GM19395 (cell line): ENCODE measurements around the gene SIDT2.
"Not testable (repeated sequence)": the region's sequence is repeated elsewhere in the genome, so short reads cannot be mapped to it uniquely, and the experiment has no call there.

Experiments
- ATAC-seq: cut with Tn5 transposase; IDR thresholded peaks from one replicate; pipeline ENCODE4 v1.9.1; 2021; ENCODE audit warnings: mild to moderate bottlenecking, moderate library complexity; ENCODE audit not compliant: unreplicated experiment

The SIDT2 gene

DNA sequence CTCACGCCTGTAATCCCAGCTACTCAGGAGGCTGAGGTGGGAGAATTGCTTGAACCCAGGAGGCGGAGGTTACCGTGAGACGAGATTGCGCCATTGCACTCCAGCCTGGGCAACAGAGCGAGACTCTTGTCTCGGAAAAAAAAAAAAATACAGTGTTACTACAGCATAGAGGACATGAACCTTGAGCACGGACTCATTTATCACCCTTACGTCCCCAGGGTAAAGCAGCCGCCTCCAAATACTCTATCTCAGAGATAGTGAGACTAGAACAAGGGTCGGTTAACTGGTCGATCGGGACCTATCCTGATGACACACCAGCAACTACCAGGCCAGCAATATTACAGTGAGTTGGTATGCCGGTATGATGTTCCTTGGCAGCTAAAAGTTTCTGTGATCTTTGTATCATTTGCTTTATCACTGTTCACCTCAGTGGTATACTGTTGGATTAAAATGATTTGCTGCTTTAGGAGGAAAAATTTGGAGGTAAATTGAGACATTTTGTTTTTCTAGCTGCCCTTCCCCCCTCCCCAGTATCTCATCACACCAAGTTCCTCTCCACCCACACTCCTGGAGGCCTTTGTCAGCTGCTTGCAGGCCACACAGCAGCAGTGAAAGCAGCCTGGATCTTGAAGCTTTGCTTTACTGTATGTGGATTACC, 7.0 kb upstream of the SIDT2 start:
- no peak for ATAC-seq

DNA sequence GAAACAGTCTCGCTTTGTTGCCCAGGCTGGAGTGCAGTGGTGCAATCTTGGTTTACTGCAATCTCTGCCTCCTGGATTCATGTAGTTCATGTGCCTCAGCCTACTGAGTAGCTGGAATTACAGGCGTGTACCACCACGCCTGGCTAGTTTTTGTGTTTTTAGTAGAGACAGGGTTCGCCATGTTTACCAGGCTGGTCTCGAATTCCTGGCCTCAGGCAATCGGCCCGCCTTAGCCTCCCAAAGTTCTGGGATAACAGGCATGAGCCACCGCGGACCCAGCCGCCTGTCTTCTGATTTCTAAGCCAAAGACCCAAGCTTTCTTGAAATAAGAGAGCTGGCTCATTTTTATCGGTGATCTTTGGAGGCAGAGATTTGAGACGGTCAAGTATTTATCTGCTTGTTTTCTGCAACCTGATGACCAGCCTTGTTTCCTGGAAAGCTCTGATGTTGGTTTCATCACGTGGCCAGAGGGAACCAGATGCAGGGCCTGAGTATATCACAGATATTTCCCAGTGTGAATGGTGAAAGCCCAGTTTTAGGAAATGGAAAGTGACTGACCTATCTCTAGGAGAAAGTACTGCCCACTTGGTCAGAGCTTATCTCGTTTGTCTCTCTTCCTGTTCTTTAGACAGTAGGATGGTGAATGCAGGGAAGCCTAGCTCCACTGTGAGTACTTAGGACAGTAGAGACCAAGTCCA, 5.7 kb upstream of the SIDT2 start:
- ATAC-seq = no peak

- ATAC-seq = no peak
These were observed 3.4 kb upstream of the SIDT2 start for GRCh38 chr11:117175104-117175503.

GRCh38 chr11:117175781-117176180, 2.8 kb upstream of the SIDT2 start:
- ATAC-seq = no peak

DNA sequence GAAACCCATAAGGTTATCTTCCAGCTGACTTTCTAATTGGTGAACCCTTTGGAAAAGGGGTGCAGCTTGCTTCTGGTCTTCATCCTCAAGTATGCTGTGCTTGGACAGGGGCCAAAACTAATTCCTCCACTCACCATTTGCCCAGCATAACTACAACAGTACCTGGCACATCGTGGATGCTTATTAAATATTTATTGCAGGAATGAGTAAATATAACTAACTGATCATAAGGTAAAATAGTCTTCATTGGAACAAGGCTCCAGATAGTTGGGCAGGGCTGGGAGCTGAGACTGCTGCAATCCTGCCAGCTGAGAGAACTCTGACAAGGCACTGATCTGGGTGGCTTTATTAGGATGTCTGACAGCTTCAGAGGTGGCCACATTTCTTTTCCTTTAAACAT, 2.4 kb upstream of the SIDT2 start:
- ATAC-seq = no peak

DNA sequence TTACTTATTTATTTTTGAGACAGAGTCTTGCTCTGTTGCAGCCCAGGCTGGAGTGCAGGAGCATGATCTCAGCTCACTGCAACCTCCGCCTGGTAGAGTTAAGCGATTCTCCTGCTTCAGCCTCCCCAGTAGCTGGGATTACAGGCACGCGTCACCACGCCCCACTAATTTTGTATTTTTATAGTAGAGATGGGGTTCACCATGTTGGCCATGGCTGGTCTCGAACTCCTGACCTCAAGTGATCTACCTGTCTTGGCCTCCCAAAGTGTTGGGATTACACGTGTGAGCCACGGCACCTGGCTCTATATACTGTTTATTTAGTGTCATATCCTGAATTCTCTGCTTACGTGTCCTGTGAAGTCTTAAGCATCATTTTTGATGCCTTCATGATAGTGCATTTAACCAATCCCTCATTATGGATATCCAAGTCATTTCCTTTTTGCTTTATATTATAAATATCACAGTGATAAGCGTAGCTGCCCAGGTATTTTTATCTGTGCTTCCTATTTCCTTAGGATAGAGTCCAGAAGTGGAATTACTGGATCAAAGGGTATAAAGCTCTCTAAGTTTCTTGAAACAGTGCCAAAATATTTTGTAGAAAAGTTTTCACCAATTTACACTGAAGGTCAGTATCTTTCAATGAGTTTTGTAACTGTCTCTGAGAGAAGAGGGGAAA, 871 bp upstream of the SIDT2 start:
- no peak for ATAC-seq

DNA sequence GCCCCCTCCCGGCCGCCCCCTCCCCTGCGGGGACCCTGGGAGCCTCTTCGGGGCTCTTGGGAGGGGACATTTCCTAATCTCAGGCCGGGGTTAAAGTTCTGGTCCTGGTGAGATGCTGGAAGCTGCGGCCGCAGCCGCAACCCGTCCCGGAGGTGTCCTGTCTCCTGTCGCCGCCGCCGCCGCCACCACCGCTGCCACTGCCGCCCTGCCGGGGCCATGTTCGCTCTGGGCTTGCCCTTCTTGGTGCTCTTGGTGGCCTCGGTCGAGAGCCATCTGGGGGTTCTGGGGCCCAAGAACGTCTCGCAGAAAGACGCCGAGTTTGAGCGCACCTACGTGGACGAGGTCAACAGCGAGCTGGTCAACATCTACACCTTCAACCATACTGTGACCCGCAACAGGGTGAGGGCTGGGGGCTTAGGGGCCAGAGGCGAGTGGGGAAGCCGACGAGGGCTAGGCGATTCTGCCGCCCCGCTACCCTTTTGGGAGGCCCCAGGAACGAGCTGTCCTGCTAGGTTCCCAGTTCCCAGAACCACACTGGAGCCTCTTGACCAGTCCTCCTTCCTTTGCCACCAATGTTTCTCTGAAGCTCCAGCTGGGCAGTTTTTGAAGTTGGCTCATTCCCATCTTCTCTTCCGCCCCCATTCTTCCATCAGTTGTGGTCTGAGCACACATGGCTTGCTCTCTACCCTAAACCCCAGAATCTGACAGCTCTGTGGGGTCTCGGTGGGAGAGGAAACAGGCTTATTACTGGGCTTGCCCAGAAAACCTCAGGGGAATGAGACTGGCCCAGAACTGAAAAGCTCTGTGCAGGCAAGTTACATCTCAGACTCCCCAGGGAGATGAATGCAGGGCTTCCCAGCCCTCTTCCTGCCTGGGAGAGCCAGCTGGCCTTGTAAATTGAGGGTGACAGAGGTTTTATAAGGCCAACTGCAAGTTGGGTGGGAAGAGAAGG, 781 bp downstream of the SIDT2 start:
- ATAC-seq = peak; percentile 33

DNA sequence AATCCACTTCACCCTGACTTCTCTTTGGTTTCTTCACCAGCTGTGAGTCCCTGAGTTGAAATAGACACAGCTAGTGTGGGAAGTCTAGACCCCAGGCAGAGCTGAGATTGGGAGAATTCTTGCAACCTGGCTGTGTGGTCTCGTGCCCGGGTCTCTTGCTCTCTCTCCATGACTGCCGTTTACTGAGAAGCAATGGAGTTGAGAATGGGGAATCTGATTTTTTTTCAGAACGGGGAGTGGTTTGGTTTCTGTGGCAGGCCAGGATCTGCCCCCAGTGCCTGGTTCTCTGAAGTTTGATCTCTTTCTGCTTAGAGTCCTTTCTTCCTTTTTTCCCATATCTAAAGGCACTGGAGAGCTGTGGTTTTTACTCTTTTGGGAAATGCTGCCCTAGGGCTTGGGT, 1.5 kb downstream of the SIDT2 start:
- no peak for ATAC-seq

DNA sequence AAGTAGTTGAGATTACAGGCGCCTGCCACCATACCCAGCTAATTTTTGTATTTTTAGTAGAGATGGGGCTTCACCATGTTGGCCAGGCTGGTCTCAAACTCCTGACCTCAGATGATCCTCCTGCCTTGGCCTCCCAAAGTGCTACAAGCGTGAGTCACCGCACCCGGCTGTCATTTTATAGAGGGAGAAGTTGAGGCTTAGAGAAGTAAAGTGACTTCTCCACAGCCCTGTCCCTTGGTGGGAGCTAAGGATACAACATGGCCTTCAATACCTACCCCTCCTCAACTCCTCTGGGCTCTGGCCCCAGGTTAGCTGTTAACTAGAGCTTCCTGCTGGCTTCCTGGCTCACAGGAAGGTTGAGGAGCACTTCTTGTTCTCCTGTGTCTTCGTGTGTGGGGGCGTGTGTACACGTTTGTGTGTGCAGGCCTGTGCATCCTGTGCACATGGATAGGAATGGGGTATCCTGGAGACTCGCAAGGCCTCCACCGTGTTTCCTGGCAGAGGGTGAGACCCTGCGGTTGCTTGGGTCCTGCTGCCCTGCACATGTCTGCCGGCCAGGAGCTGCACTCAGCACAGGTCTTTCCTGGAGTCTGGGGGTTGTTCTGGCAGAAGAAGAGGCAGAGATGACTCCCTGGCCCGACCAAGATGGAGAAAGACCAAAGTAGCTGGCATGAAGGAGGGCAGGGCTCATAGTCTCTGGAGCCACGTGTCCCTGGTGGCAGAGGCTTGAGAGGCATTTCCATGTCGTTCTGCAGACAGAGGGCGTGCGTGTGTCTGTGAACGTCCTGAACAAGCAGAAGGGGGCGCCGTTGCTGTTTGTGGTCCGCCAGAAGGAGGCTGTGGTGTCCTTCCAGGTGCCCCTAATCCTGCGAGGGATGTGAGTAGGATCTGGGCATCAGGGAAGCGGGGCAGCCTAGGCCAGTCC, 2.4 kb downstream of the SIDT2 start:
- peak; percentile 41 for ATAC-seq

DNA sequence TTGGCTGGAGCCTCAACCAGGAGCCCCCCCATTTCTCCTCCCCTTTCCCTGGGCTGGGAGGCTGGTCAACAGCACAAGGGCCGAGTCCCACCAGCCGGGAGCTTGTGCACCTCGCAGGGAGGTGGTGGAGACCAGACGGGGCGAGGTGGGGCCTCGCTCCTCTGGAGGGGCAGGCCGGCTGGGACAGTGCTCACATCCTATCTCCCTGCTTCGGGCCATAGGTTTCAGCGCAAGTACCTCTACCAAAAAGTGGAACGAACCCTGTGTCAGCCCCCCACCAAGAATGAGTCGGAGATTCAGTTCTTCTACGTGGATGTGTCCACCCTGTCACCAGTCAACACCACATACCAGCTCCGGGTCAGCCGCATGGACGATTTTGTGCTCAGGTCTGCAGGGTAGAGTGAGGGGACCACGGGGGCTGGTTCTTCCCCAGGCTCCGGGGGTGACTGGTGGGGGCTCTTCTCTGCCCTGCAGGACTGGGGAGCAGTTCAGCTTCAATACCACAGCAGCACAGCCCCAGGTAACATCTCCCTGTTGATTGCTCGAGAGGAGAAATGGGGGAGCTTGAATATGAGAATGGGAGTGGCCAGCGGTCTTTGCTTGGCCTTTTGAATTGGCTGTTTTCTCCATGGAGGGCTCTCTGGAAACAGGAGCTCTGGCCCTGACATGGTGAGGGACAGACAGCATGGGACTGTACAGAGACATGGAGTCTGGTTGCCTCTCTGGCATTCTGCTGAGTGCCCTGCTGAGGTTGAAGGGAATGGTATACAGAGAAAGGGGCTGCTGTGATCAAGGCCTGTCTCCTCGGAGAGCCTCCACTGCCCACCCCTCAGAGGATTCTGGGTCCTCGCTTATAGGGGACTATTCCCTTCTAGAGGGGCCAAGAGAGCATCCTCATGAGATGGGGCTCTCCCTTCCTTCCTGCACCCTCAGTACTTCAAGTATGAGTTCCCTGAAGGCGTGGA, 3.3 kb downstream of the SIDT2 start:
- no peak for ATAC-seq

GRCh38 chr11:117182551-117182935, 4.0 kb downstream of the SIDT2 start:
- no peak for ATAC-seq

GRCh38 chr11:117183178-117183577, 4.6 kb downstream of the SIDT2 start:
- ATAC-seq = not testable (repeated sequence)

DNA sequence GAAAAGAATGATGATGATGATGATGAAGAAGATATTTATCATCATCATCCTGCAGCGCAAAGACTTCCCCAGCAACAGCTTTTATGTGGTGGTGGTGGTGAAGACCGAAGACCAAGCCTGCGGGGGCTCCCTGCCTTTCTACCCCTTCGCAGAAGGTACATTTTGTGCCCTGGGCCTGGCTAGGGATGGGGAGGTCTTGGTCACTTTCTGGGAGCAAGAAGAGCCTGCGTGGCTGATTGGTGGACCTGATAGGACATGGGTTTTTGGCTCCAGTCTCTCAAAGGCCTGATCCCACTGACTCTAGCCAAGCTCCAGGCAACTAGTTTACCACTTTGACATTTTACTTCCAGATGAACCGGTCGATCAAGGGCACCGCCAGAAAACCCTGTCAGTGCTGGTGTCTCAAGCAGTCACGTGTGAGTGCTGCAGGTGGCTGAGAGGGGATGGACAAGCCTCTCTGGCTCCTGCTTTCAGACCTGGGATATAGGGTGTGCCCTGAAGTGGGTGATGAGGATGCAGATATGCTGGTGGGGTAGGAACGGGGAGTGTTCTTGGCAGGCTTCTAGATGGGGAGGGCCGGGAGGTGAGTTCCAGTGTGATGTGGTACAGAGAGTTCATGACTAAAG, 5.3 kb downstream of the SIDT2 start:
- ATAC-seq = no peak

DNA sequence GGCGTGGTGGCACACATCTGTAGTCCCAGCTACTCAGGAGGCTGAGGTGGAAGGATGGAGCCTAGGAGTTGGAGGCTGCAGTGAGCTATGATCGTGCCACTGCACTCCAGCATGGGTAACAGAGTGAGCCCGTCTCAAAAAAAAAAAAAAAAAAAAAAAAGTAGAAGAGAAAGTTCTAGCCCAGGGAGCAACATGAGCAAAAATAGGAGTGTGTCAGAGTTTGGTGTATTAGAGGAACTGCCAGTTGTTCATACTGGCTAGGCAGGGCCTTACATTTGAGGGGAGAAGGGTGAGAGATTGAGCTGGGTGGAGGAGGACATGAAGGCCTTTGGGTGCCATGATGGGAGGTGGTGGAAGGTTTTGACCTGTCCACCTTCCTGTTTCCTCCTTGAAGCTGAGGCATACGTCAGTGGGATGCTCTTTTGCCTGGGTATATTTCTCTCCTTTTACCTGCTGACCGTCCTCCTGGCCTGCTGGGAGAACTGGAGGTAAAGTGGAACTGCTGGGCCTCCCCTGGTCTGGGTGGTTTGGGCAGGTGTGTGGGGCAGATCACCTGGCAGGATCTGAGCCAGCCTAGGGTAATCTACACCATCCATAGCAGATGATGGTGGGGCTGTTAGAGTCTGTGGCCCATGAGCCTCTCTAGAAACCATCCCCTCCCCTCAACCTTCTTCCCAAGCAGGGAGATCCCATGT, 7.3 kb downstream of the SIDT2 start:
- ATAC-seq = no peak

DNA sequence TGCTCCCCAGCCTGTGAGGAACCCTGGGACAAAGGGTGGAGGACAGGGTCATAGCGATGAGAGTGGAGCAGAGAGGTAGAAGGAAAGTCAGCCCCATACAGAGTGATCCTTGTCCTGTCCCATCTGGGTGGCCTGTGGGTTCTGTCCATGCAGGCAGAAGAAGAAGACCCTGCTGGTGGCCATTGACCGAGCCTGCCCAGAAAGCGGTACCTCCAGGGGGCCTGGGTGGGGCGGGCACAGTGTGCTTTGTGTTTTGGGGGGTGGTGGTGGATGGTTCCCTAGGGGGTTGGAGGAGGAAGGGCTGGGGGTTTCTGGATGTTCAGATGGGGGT, 7.9 kb downstream of the SIDT2 start:
- ATAC-seq = no peak

GRCh38 chr11:117187007-117187406, 8.5 kb downstream of the SIDT2 start:
- ATAC-seq = no peak

DNA sequence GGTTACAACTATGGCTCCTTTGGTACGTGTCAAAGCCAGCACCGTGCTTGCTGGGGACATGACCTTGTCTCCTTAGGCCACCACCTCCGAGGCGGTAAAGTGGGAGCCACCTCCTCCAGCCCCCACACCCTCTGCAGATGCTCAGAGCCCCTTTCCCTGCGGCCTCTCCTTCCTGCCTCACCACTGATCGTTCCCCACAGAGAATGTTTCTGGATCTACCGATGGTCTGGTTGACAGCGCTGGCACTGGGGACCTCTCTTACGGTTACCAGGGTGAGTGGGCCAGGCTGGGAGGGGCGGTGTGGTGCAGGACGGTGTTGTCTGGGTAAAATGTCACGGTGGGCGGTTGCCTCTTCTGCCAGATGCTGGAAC, 8.9 kb downstream of the SIDT2 start:
- ATAC-seq = no peak
